ENCODE measurements around the gene ASTN2.

ASTN2 gene

DNA sequence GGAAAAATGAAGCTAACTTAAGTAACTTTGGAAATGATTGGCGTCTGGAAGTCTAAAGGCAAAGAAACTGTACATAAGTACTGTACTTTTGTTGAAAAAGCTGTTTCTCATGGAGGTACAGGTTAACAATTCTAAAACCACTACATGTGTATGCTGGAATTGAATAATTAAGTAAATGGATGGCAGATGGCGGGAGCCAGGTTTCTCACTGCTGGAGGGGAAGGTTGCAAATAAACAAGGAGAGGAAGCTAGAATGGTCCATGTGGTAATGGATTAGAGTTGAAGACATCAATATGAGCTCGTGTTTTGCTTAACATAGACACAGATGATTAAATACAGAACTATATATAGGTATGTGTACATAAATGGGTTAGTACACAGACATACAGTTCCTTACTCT lies 43.2 kb upstream of the ASTN2 start:
- TF ChIP-seq, protein P1, sequence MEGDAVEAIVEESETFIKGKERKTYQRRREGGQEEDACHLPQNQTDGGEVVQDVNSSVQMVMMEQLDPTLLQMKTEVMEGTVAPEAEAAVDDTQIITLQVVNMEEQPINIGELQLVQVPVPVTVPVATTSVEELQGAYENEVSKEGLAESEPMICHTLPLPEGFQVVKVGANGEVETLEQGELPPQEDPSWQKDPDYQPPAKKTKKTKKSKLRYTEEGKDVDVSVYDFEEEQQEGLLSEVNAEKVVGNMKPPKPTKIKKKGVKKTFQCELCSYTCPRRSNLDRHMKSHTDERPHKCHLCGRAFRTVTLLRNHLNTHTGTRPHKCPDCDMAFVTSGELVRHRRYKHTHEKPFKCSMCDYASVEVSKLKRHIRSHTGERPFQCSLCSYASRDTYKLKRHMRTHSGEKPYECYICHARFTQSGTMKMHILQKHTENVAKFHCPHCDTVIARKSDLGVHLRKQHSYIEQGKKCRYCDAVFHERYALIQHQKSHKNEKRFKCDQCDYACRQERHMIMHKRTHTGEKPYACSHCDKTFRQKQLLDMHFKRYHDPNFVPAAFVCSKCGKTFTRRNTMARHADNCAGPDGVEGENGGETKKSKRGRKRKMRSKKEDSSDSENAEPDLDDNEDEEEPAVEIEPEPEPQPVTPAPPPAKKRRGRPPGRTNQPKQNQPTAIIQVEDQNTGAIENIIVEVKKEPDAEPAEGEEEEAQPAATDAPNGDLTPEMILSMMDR (IDR thresholded peaks at IDR 0.05; ENCODE audit: control extremely low read depth, extremely low read depth, low read depth, missing control alignments): no peak
- ChIA-PET CTCF (interaction anchor here (1.1 to 2.6 kb wide), 2 partner anchors 10 to 30 kb away, joined by 3 to 7 read pairs; no protein-coding TSS in a partner anchor), POLR2A (no interaction called here)
- DNase-seq (ENCODE audit: extremely low spot score): no peak

DNA sequence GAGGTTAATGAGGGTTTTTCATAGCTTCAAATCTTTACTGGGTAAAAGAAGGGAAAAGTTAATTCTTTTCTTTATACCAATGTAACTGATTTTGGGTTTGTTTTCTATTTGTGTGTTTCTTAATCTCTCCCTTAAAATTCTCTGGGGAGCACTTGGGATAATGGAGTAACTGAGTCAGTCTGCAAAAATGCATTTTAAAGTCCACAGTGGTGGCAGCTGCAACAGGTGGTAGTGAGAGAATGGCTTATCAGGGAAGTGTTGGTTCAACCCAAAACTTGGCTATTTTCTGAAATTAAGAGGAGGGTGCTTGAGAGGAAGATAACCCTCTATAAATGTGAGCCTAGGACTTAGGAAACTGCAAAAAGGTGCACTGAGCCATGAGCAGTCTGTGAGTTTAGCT lies 39.9 kb upstream of the ASTN2 start:
- TF ChIP-seq, protein P1 (IDR thresholded peaks at IDR 0.05; ENCODE audit: control extremely low read depth, extremely low read depth, low read depth, missing control alignments): no peak
- DNase-seq (ENCODE audit: extremely low spot score): no peak
- CTCF ChIA-PET: interaction anchor here (0.7 to 1.3 kb wide), 2 partner anchors 14 to 33 kb away, joined by 4 to 5 read pairs; no protein-coding TSS in a partner anchor
- POLR2A ChIA-PET: no interaction called here

DNA sequence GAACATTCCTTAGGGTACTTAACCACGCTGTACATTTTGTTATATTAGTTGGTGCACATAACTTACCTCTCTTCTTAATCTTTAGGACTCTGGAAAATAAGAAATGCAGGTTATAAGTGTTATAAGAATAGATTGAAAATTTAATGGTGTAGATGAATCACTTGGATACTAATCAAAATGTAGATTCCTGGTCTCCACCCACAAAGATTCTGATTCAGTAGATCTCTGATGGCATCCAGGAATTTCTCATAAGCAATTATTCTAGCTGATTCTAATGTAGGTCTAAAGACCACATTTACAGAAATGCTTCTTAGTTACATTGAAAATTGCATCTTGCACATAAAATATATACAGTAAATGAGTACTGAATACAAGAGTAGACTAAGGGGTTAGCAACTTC lies 38.9 kb upstream of the ASTN2 start:
- DNase-seq (ENCODE audit: extremely low spot score): no peak
- ChIA-PET CTCF (interaction anchor here (1.2 to 2.3 kb wide), 3 partner anchors 12 to 39 kb away, joined by 3 to 8 read pairs (median 4); no protein-coding TSS in a partner anchor), POLR2A (no interaction called here)
- TF ChIP-seq, protein P1 (IDR thresholded peaks at IDR 0.05; ENCODE audit: control extremely low read depth, extremely low read depth, low read depth, missing control alignments): no peak

DNA sequence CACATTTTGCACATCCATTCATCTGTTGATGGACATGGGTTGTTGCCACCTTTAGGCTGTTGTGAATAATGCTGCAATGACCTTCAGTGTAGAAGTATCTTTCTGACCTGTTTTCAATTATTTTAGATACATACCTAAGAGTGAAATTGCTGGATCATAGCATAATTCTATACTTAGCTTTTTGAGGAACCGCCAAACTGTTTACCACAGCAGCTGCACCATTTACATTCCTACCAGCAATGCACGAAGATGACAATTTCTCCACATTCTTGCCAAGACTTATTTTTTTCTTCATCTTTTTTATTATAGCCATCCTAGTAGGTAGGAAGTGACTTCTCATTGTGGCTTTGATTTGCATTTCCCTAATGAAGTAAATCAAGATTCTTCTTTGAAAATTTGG lies 36.5 kb upstream of the ASTN2 start:
- TF ChIP-seq, protein P1 (IDR thresholded peaks at IDR 0.05; ENCODE audit: control extremely low read depth, extremely low read depth, low read depth, missing control alignments): no peak
- ChIA-PET POLR2A (no interaction called here), CTCF (no interaction called here)
- no peak for DNase-seq (ENCODE audit: extremely low spot score)

DNA sequence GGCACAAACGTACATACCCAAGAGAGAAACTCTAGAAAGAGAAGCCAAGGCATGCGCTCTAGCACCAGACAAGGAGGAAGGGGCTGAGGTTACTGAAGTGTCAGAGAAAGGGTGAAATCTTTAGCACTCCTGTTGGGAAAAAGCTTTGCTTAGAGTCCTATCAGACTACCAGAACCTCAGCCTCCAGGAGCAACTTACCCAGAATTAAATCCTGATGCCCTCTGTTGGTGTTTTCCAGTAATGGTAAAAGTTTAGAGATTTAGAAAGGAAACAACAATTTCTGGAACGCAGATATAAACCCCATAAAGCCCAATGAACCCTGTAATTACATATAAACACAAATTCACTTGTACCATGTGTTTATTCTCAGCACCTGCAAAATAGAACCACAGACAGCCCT lies 33.2 kb upstream of the ASTN2 start:
- CTCF ChIA-PET: interaction anchor here (0.7 kb wide), 1 partner anchor 11 kb away, joined by 3 read pairs; no protein-coding TSS in a partner anchor
- no peak for DNase-seq (ENCODE audit: extremely low spot score)
- POLR2A ChIA-PET: no interaction called here
- TF ChIP-seq, protein P1 (IDR thresholded peaks at IDR 0.05; ENCODE audit: control extremely low read depth, extremely low read depth, low read depth, missing control alignments): no peak

DNA sequence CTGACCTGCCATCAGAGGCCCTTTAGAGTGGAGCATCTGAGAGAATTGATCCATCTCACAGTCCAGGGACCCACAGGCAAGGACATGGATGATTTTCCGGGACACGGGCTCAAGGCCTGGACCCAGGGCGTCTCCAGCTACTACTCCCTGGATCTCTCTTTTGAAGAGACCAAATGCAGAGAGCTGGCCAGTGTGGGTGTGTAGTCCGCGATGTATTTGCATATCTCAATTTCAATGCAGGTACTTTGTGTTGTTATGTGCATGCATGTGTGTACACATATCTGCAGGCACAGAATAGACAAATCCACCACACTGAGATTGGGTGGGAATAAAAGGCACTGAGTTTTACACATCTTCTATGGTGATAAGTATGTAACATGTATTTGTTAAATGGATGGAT lies 30.8 kb upstream of the ASTN2 start:
- no peak for DNase-seq (ENCODE audit: extremely low spot score)
- ChIA-PET POLR2A (no interaction called here), CTCF (interaction anchor here (1.2 kb wide), 1 partner anchor 12 kb away, joined by 3 read pairs; no protein-coding TSS in a partner anchor)
- TF ChIP-seq, protein P1 (IDR thresholded peaks at IDR 0.05; ENCODE audit: control extremely low read depth, extremely low read depth, low read depth, missing control alignments): no peak

All from GM10248 (cell line).